ENCODE results near the gene STMN3. TPM values are rescaled to one million over a fixed set of nuclear protein-coding genes. Genes with fewer than 3 reads are reported as not detected.
"Not testable (repeated sequence)": the region's sequence is repeated elsewhere in the genome, so short reads cannot be mapped to it uniquely, and the experiment has no call there.

Gene STMN3
- total RNA-seq, 1 donor from 2014 or later = 112 TPM

DNA sequence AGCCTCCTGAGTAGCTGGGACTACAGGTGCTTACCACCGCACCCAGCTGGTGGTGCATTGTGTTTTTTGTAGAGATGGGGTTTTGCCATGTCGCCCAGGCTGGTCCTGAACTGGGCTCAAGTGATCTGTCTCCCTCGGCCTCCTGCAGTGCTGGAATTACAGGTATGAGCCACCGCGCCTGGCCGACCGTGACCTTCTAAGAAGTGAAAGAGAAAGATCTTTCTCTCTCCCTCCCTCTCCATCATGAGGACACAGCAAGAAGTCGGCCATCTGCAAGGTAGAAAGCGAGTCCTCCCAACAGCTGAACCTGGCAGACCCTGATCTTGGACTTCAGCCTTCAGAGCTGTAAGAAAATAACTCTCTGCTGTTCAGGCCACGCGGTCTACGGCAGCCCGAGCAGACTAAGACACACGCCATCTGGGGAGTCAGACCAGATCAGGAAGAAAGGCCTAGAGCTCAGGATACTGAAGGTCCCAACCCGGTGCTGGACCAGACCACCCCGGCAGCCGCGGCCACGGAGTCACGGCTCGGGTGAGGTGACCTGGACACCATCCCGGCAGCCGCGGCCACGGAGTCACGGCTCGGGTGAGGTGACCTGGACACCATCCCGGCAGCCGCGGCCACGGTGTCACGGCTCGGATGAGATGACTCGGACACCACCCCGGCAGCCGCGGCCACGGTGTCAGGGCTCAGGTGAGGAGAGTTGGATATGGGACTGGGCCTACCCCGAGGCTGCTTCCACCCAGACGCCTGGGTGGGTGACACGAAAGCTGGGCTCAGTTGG is 35.9 kb downstream of the STMN3 start:
- no peak for DNase-seq (ENCODE audit: low read depth)
- no peak for TF ChIP-seq CTCF (conservative IDR thresholded peaks at IDR 0.05; ENCODE audit: low read depth, low read length)
- H3K4me3 ChIP-seq (ENCODE audit: low read depth, low read length) = no peak overlapping the region

- not testable (repeated sequence) for H3K4me3 ChIP-seq (ENCODE audit: low read depth, low read length); DNase-seq (ENCODE audit: low read depth)
- peak; percentile 46 for TF ChIP-seq CTCF (conservative IDR thresholded peaks at IDR 0.05; ENCODE audit: low read depth, low read length)
Observed at GRCh38 chr20:63613863-63614594, 39.2 kb downstream of the STMN3 start.

DNA sequence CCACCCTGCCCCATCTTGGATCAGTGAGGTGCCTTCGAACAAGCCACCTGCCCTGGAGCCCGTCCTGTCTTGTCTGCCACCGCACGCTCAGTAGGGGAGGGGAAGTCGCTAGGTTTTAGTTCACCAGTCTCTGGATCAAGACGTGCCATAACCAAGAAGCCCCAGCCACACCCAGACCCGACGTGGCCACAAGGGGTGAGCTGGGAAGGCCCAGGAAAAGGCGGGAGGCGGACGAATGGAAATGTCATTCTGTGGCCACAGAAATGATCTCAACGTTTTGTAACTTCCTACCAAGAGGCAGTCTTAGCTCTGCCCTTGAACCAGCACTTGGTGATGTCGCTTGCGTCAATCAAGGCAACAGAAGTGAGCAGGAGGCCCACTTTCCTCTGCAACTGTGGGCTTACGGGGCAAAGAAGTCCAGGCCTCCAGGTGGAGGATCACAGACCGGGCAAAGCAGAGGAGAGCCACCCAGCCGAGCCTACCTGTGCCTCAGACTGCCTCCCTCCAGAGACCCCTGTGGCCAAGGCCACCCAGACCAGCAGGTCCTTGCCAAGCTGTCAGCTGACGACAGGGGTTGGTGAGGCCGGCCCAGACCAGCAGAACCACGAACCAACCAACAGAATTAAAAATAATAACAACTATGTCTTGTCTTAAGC is 40.8 kb downstream of the STMN3 start:
- H3K4me3 ChIP-seq (ENCODE audit: low read depth, low read length) = no peak overlapping the region
- DNase-seq (ENCODE audit: low read depth) = no peak
- no peak for TF ChIP-seq CTCF (conservative IDR thresholded peaks at IDR 0.05; ENCODE audit: low read depth, low read length)

- TF ChIP-seq CTCF (conservative IDR thresholded peaks at IDR 0.05; ENCODE audit: low read depth, low read length) = no peak
- no peak overlapping the region for H3K4me3 ChIP-seq (ENCODE audit: low read depth, low read length)
- no peak for DNase-seq (ENCODE audit: low read depth)
Observed at GRCh38 chr20:63611646-63612045, 41.6 kb downstream of the STMN3 start.

DNA sequence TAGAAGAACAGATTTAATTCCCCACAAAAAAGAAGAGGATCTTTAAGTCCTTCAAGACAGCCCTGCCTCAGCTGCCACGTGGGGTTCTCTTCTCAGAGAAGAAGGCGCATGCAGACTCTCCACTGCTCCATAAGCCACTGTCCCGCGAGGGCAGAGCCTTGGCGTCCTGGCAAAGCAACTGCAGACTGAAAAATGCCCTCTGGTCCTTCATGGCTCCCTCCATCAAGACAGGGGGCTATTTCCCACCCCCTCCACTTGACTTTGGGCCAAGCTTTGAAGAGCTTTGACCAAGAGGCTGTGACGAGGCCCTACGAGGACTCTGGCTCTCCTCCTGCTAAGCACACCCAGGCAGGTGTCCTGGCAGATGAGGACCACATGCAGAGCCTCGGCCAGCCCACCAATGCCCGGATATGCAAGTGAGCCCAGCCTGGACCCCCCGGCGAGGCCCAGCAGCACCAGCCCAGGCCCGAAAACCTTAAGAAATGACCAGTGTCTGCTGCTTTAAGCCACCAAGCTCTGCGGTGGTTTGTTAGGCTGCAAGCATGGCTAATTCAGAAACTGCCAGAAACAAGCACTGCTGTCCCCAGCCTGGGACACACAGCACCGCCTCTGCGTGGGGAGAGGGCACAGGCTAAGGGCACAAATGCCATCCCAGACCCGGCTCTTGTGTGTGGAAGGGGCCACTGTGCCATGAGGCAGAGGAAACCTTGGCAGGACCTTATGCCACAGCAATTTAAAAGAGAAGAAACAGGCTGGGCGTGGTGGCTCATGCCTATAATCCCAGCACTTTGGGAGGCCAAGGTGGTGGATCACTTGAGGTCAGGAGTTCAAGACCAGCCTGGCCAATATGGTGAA is 42.4 kb downstream of the STMN3 start:
- DNase-seq (ENCODE audit: low read depth) = no peak
- TF ChIP-seq CTCF (conservative IDR thresholded peaks at IDR 0.05; ENCODE audit: low read depth, low read length) = no peak

GRCh38 chr20:63606686-63607085 is 46.5 kb downstream of the STMN3 start:
- H3K4me3 ChIP-seq (ENCODE audit: low read depth, low read length) = no peak overlapping the region
- TF ChIP-seq CTCF (conservative IDR thresholded peaks at IDR 0.05; ENCODE audit: low read depth, low read length) = no peak
- no peak for DNase-seq (ENCODE audit: low read depth)

More for the DNA sequence above, 42.4 kb downstream of the STMN3 start:
- no peak overlapping the region for H3K4me3 ChIP-seq (ENCODE audit: low read depth, low read length)
